Measurements from ENCODE around the gene RASSF3.

DNA sequence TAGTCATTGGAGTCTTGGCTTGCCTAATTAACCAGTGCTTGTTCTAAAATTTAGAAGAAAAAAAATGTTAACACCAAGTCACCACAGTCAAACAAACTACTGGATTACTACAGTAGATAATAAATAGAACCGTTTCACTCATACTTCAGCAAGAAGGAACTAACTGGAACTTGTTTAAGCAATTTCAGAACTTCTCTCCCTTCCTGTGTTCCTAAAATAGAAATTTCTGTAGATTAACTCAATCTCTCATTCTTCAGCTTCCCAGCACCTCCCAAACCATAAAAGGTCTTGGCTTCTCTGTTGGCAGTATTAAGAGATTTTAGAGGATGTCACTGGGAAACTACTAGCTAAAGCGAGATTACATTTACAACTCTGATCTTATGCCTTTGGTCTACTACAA, 130.4 kb downstream of the RASSF3 start:
- TF ChIP-seq, protein P1, sequence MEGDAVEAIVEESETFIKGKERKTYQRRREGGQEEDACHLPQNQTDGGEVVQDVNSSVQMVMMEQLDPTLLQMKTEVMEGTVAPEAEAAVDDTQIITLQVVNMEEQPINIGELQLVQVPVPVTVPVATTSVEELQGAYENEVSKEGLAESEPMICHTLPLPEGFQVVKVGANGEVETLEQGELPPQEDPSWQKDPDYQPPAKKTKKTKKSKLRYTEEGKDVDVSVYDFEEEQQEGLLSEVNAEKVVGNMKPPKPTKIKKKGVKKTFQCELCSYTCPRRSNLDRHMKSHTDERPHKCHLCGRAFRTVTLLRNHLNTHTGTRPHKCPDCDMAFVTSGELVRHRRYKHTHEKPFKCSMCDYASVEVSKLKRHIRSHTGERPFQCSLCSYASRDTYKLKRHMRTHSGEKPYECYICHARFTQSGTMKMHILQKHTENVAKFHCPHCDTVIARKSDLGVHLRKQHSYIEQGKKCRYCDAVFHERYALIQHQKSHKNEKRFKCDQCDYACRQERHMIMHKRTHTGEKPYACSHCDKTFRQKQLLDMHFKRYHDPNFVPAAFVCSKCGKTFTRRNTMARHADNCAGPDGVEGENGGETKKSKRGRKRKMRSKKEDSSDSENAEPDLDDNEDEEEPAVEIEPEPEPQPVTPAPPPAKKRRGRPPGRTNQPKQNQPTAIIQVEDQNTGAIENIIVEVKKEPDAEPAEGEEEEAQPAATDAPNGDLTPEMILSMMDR (optimal IDR thresholded peaks at IDR 0.05 in 1 of 3, IDR thresholded peaks at IDR 0.05 in 1 of 3, conservative IDR thresholded peaks at IDR 0.05 in 1 of 3; ENCODE audit: extremely low read depth in 1 of 3, insufficient read depth in 2 of 3, low read length in 3 of 3), result no peak
- no peak for TF ChIP-seq EZH2 (IDR thresholded peaks at IDR 0.05; ENCODE audit: low read length)

All from keratinocyte (primary cell).